Measurements from ENCODE around the gene GTPBP4.

Gene GTPBP4

DNA sequence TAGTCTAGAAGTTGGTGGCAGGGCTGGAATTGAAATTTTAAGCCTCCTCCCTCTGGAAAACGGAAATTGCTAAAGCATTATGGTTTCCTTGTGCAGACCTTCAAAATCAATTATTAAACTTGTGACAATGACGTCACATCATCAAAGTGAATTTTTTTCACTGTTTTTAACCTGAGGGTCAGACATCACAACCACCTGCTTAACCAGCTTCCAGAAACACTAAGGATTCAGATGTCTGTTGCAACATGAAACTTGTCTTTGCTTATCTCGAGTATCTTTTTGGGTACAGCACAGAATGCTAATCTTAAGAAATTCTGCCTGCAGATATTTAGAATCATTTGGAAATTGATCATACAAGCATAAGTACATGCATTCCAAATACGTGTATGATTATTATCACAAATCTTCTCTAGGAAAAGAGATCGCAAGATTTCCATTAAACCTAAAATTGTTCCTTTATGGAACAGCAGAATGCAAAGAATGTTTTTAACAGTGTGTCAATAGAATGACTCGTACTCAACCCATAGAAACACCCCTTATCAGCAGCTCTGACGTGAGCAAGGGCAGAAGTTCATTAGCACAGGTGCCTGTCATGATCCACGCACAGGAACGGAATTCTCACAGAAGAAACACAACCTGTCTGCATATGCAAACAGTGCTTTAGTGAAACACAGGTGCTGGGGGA lies 4.1 kb upstream of the GTPBP4 start:
- DNase-seq (ENCODE audit: low read depth): no peak
- TF ChIP-seq, protein P1, sequence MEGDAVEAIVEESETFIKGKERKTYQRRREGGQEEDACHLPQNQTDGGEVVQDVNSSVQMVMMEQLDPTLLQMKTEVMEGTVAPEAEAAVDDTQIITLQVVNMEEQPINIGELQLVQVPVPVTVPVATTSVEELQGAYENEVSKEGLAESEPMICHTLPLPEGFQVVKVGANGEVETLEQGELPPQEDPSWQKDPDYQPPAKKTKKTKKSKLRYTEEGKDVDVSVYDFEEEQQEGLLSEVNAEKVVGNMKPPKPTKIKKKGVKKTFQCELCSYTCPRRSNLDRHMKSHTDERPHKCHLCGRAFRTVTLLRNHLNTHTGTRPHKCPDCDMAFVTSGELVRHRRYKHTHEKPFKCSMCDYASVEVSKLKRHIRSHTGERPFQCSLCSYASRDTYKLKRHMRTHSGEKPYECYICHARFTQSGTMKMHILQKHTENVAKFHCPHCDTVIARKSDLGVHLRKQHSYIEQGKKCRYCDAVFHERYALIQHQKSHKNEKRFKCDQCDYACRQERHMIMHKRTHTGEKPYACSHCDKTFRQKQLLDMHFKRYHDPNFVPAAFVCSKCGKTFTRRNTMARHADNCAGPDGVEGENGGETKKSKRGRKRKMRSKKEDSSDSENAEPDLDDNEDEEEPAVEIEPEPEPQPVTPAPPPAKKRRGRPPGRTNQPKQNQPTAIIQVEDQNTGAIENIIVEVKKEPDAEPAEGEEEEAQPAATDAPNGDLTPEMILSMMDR (conservative IDR thresholded peaks at IDR 0.05; ENCODE audit: low read length): no peak
- H3K4me3 ChIP-seq (ENCODE audit: low read length): no peak overlapping the region

DNA sequence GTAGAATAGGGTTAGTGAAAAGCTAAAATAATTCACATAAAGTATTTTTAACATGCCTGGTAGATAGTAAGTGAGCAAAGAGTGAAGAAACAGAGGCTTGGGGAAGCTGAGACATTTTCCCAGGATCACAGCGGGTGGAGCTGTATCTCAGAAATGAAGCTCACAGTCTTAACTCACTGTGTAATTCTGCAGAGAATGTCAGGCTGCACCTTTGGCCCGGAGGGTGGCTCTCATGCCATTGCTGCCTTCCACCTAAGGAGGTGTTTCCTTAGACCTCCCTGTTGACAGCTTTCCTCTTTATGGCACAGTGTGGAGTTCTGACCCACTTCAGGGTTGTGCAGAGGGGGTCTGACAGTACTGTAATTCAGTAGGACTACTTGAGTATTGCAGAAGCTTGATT lies 2.9 kb upstream of the GTPBP4 start:
- no peak overlapping the region for H3K4me3 ChIP-seq (ENCODE audit: low read length)
- no peak for DNase-seq (ENCODE audit: low read depth)
- TF ChIP-seq, protein P1 (conservative IDR thresholded peaks at IDR 0.05; ENCODE audit: low read length): no peak

DNA sequence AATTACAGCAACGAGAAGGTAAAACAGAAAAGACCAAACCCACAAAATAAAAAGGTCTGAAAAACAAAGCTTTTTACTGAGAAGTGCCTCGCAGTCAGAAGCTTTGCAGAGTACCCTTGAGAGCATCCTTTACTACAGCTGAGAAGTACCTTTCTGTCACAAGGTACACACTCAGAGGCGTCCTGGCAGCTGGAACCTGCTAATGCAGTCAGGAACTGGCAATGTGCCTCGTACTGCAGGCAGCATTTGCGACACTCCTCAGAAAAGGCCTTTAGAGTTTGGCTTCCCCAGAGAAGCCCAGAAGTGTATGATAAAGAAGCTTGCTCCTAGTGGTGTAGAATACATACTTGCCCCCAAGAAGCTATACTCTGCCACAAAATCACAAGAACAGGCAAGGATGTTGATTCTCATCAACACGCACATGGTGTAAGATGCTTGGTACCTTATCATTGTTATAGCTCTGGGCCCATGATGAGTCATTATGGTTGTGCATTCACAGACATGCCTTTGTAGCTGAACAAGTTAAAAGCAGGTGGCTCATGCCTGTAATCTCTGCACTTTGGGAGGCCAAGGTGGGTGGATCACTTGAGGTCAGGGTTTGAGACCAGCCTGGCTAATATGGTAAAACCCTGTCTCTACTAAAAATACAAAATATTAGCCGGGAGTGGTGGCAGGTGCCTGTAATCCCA lies 2.0 kb upstream of the GTPBP4 start:
- DNase-seq (ENCODE audit: low read depth): peak; percentile 46
- TF ChIP-seq, protein P1 (conservative IDR thresholded peaks at IDR 0.05; ENCODE audit: low read length): no peak
- no peak overlapping the region for H3K4me3 ChIP-seq (ENCODE audit: low read length)

DNA sequence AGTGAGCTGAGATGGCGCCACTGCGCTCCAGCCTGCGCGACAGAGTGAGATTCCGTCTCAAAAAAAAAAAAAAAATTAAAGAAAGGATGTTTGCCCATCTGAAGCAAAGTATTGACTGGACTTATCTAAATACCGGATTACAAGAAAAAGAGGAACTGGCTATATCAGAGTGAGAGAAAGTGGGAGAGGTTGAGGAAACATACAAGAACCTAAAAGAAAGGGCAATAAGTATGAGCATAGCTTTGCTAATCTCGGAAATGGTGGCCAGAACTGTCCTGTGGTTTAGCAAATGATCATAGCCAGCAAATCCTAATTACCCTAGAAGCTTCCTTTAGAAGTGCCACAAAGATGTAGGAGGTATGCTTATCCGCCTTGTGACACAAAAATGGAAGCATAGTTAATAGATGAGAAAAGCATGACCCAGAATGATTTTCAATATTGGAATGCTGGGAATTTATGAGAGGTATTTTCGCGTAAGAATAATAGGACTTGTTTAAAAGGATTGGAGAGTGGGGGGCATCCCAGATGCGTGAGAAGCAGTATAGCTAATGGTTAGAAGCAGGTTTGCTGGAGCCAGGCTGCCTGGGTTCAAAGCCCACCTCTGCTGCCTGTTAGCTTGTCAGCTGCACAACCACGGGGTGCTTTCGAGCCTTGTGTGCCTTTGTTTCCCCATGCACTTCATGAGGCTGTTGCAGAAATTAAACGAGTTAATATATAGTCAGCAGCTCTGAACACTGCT lies 1.2 kb upstream of the GTPBP4 start:
- peak; percentile 94 for DNase-seq (ENCODE audit: low read depth)
- TF ChIP-seq, protein P1 (conservative IDR thresholded peaks at IDR 0.05; ENCODE audit: low read length): no peak
- H3K4me3 ChIP-seq (ENCODE audit: low read length): peak overlapping the region; percentile 98

DNA sequence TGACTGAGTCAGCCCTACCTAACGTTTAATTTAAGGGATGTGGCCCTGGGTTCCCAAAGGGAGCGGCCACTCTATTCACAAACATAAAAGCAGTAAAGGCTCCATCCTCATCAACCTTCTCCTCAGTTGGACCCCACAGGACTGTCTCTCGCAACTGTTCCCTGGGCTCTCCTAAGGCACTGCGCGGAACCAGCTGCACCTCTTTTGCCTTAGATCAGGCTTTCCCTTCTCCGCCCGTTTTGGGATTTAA lies 689 bp upstream of the GTPBP4 start:
- H3K4me3 ChIP-seq (ENCODE audit: low read length): peak overlapping the region; percentile 98
- DNase-seq (ENCODE audit: low read depth): no peak
- TF ChIP-seq, protein P1 (conservative IDR thresholded peaks at IDR 0.05; ENCODE audit: low read length): no peak

DNA sequence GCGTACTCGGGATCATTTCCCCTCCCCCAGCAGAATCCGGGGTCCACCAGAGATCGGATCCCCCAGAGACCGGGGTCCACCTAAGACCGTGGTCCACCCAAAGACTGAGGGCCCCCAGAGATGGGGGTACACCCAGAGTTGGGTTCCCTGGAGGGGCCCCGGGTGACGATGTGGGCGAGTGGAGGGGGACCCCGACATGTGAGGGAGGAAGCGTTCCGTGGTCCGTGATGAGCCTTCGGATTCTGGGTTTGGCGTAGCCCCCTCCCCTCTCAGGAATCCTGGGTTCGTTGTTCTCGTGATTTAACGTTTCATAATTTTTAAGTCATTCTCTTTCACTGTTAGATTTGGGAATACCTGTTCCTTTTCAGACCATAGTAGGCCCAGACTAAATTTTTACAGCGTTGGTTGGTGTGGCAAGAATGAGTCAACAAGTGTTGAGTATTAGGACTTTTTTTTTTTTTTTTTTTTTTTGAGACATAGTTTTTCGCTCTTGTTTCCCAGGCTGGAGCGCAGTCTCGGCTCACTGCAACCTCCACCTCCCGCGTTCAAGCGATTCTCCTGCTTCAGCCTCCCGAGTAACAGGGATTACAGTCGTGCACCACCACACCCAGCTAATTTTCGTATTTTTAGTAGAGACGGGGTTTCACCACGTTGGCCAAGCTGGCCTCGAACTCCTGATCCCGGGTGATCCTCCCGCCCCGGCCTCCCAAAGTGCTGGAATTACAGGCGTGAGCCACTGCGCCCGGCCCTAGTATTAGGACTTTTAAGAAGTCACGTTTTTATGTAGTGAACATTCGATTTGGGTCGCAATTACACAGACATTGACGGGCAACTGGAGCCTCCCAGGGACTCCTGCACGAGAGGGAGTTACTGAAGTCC lies 672 bp downstream of the GTPBP4 start:
- peak overlapping the region; percentile 98 for H3K4me3 ChIP-seq (ENCODE audit: low read length)
- DNase-seq (ENCODE audit: low read depth): peak; percentile 50
- TF ChIP-seq, protein P1 (conservative IDR thresholded peaks at IDR 0.05; ENCODE audit: low read length): no peak

All from AG10803 (cell line).